Measurements from ENCODE around the gene FCER1G. TPM values are rescaled to one million over a fixed set of nuclear protein-coding genes. Genes with fewer than 3 reads are reported as not detected.

The FCER1G gene
- total RNA-seq, 2 donors from 2014 or later: 0.49 to 7.4 TPM

GRCh38 chr1:161261261-161262235 is 46.5 kb downstream of the FCER1G start:
- Mint-ChIP-seq H3K36me3 (peaks cover 21 to 25% of the 10 kb centered on the region in 2 donors), H3K27ac (no peak overlapping the region), H3K9me3 (peaks cover 5 to 11% of the 10 kb centered on the region in 2 donors)
- no peak for DNase-seq (ENCODE audit: low spot score in 2 of 2)
- ATAC-seq: no peak

GRCh38 chr1:161265305-161265704 is 50.2 kb downstream of the FCER1G start:
- H3K9me3 Mint-ChIP-seq: no peaks in the 10 kb centered on the region
- ATAC-seq (no peak), DNase-seq (ENCODE audit: low spot score in 2 of 2) (no peak)
- no peak overlapping the region for H3K27ac Mint-ChIP-seq
- peaks cover 0 to 3% of the 10 kb centered on the region in 2 donors for H3K36me3 Mint-ChIP-seq

- no peaks in the 10 kb centered on the region for H3K36me3 Mint-ChIP-seq
- DNase-seq (ENCODE audit: low spot score in 2 of 2): no peak
- no peak overlapping the region for H3K27ac Mint-ChIP-seq
- no peaks in the 10 kb centered on the region for H3K9me3 Mint-ChIP-seq
- no peak for ATAC-seq
Observed at GRCh38 chr1:161266202-161266601, 51.1 kb downstream of the FCER1G start.

- DNase-seq (ENCODE audit: low spot score in 2 of 2): no peak
- no peaks in the 10 kb centered on the region for H3K9me3 Mint-ChIP-seq
- H3K36me3 Mint-ChIP-seq: no peaks in the 10 kb centered on the region
- no peak for ATAC-seq
- no peak overlapping the region for H3K27ac Mint-ChIP-seq
Observed at GRCh38 chr1:161266836-161267235, 51.7 kb downstream of the FCER1G start.

- Mint-ChIP-seq H3K27ac (no peak overlapping the region), H3K36me3 (no peaks in the 10 kb centered on the region), H3K9me3 (no peaks in the 10 kb centered on the region)
- no peak for DNase-seq (ENCODE audit: low spot score in 2 of 2)
- ATAC-seq: no peak
Observed at GRCh38 chr1:161267321-161267720, 52.2 kb downstream of the FCER1G start.

Other genes with a start within 250 kb of the FCER1G start
- 10 to 100 TPM; 26.0 to 63.6 TPM for gene F11R, start 194.1 kb upstream of the FCER1G start, total RNA-seq
- gene TSTD1, start 176.3 kb upstream of the FCER1G start, total RNA-seq: 10 to 100 TPM; 59.3 to 66.8 TPM
- 10 to 100 TPM; 50.8 to 90.6 TPM for gene USF1, start 169.3 kb upstream of the FCER1G start, total RNA-seq
- 100 to 1,000 TPM; 116 to 180 TPM for gene ARHGAP30, start 145.4 kb upstream of the FCER1G start, total RNA-seq
- under 1 TPM in 1 of 2 donors, not detected in 1; 0.16 TPM for gene NECTIN4, start 125.7 kb upstream of the FCER1G start, total RNA-seq
- 1 to 10 TPM in 1 of 2 donors, not detected in 1; 2.2 TPM for gene KLHDC9, start 116.9 kb upstream of the FCER1G start, total RNA-seq
- 100 to 1,000 TPM in 1 of 2 donors, 10 to 100 TPM in 1; 95.3 to 156 TPM for gene PFDN2, start 97.3 kb upstream of the FCER1G start, total RNA-seq
- 10 to 100 TPM; 59.0 to 82.9 TPM for gene NIT1, start 97.2 kb upstream of the FCER1G start, total RNA-seq
- gene DEDD, start 82.6 kb upstream of the FCER1G start, total RNA-seq: 10 to 100 TPM; 40.1 to 41.8 TPM
- gene UFC1, start 61.3 kb upstream of the FCER1G start, total RNA-seq: 100 to 1,000 TPM in 1 of 2 donors, 10 to 100 TPM in 1; 95.8 to 239 TPM
- gene USP21, start 55.8 kb upstream of the FCER1G start, total RNA-seq: 10 to 100 TPM; 30.3 to 60.3 TPM
- 10 to 100 TPM; 28.2 to 41.0 TPM for gene PPOX, start 48.9 kb upstream of the FCER1G start, total RNA-seq
- gene B4GALT3, start 37.8 kb upstream of the FCER1G start, total RNA-seq: 10 to 100 TPM; 39.0 to 92.4 TPM
- gene ADAMTS4, start 16.2 kb upstream of the FCER1G start, total RNA-seq: 1 to 10 TPM; 2.7 to 4.2 TPM
- 100 to 1,000 TPM; 115 to 126 TPM for gene NDUFS2, start 12.9 kb upstream of the FCER1G start, total RNA-seq
- not detected for gene APOA2, start 8.3 kb downstream of the FCER1G start, total RNA-seq
- gene TOMM40L, start 10.8 kb downstream of the FCER1G start, total RNA-seq: 10 to 100 TPM; 13.3 to 17.7 TPM
- gene NR1I3, start 22.9 kb downstream of the FCER1G start, total RNA-seq: not detected
- gene PCP4L1, start 43.5 kb downstream of the FCER1G start, total RNA-seq: under 1 TPM in 1 of 2 donors, not detected in 1; 0.97 TPM
- 1 to 10 TPM; 6.4 to 7.1 TPM for gene MPZ, start 94.7 kb downstream of the FCER1G start, total RNA-seq
- gene SDHC, start 99.1 kb downstream of the FCER1G start, total RNA-seq: 100 to 1,000 TPM; 179 to 207 TPM
- gene CFAP126, start 152.6 kb downstream of the FCER1G start, total RNA-seq: not detected